PC-3 (cell line): Measurements from ENCODE around the gene CCNF.

Source experiments
- CTCF ChIP-seq: fragments of 300-600 bp; sonication (generic); conservative IDR thresholded peaks from 2 replicates; pipeline ENCODE4 v1.5.1; 2017; ENCODE audit warnings: antibody characterized with exemption, low read depth, mild to moderate bottlenecking, low read length
- EZH2 ChIP-seq: fragments of 300-600 bp; sonication (generic); IDR thresholded peaks from one replicate; pipeline ENCODE4 v1.6.1; 2017; ENCODE audit warnings: antibody characterized with exemption, mild to moderate bottlenecking, low read length; ENCODE audit not compliant: unreplicated experiment
- EZH2phosphoT487 ChIP-seq: fragments of 300-600 bp; sonication (generic); IDR thresholded peaks from 2 replicates; pipeline ENCODE4 v1.6.1; 2018; ENCODE audit warnings: mild to moderate bottlenecking, antibody characterized with exemption, low read length, borderline replicate concordance

- TF ChIP-seq EZH2, result no peak
- no peak for TF ChIP-seq CTCF
- no peak for TF ChIP-seq EZH2phosphoT487
Measured at GRCh38 chr16:2425825-2426430, 3.3 kb upstream of the CCNF start.
